Vagina (tissue), 2 donors: ENCODE measurements around the gene AP5B1. TPM values are rescaled to one million over a fixed set of nuclear protein-coding genes. Genes with fewer than 3 reads are reported as not detected.

Source experiments
- DNase-seq, 2 donors: peaks; one replicate each; pipeline ENCODE4 v3.0.0-alpha.2; 2017; ENCODE audit errors: extremely low spot score in 2 of 2
- H3K27ac ChIP-seq: fragments of 200-600 bp; sonication (generic); one replicate; pipeline ENCODE4 v1.5.1; 2019
- H3K27me3 ChIP-seq: fragments of 200-600 bp; sonication (generic); one replicate; pipeline ENCODE4 v1.5.1; 2019
- H3K36me3 ChIP-seq, 2 donors: fragments of 200-600 bp; sonication (generic); one replicate each; pipeline ENCODE4 v1.5.1; 2017 to 2019
- H3K4me1 ChIP-seq: fragments of 200-600 bp; sonication (generic); one replicate; pipeline ENCODE4 v1.5.1; 2019
- H3K4me3 ChIP-seq, 2 donors: fragments of 200-600 bp; sonication (generic); 1 replicate in 1 of 2; 2 replicates in 1 of 2; pipeline ENCODE4 v1.5.1; 2016 to 2019
- H3K9me3 ChIP-seq: fragments of 200-600 bp; sonication (generic); one replicate; pipeline ENCODE4 v1.5.1; 2019
- POLR2A ChIP-seq, 2 donors: fragments of 450-650 bp; IDR thresholded peaks; one replicate each; pipeline ENCODE4 v1.6.1; 2017; ENCODE audit warnings: antibody characterized with exemption in 2 of 2, mild to moderate bottlenecking in 2 of 2, moderate library complexity in 2 of 2
- POLR2AphosphoS5 ChIP-seq, 2 donors: sonication (generic); formaldehyde crosslinking; IDR thresholded peaks; one replicate each; pipeline ENCODE4 v1.9.0; 2017; ENCODE audit warnings: antibody characterized with exemption in 2 of 2, mild to moderate bottlenecking in 2 of 2, low read depth in 1 of 2; ENCODE audit not compliant: insufficient read depth in 1 of 2
- intact Hi-C: fragments of 100-400 bp; cut with DNase I; formaldehyde crosslinking; loops from one replicate; pipeline ENCODE4 v1.15.1; 2023
- total RNA-seq: library from RNA; depleted of rRNA; stranded (reverse); fragments of >200 nt; gene quantifications from one replicate; pipeline ENCODE4 v1.2.3, GENCODE V29; 2016
- TF ChIP-seq, protein P1 (sequence below), 3 experiments: fragments of 450-650 bp in 2 of 3; fragments of 200-600 bp in 1 of 3; sonication (generic) in 1 of 3; IDR thresholded peaks; one replicate each; pipeline ENCODE4 v1.5.1; 2017 to 2019; ENCODE audit warnings: antibody characterized with exemption in 3 of 3, mild to moderate bottlenecking in 2 of 3, moderate library complexity in 2 of 3

Gene AP5B1
- total RNA-seq, 1 donor from 2014 or later, result 16.5 TPM

DNA sequence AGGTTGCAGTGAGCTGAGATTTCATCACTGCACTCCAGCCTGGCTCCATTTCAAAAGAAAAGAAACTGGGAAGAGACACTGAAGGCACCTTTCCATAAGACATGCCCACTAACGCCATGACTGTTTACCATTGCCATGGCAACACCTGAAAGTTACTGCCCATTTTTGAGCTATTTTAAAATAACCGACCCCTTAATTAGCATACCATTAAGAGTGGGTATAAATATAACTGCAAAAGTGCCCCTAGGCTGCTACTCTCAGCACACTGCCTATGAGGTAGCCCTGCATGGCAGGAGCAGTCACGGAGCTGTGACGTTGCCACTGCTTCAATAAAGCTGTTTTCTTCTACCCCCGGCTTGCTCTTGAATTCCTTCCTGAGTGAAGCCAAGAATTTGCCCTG is 50.3 kb downstream of the AP5B1 start:
- no peak overlapping the region for H3K27ac ChIP-seq
- no peak for DNase-seq
- H3K4me1 ChIP-seq, result no peaks in the 10 kb centered on the region
- H3K9me3 ChIP-seq, result no peaks in the 10 kb centered on the region
- H3K27me3 ChIP-seq, result no peaks in the 10 kb centered on the region
- H3K4me3 ChIP-seq, result no peak overlapping the region
- TF ChIP-seq POLR2A (IDR thresholded peaks at IDR 0.05) (no peak), POLR2AphosphoS5 (IDR thresholded peaks at IDR 0.05; ENCODE audit: insufficient read depth in 1 of 2, low read depth in 1 of 2) (no peak)
- TF ChIP-seq, protein P1, sequence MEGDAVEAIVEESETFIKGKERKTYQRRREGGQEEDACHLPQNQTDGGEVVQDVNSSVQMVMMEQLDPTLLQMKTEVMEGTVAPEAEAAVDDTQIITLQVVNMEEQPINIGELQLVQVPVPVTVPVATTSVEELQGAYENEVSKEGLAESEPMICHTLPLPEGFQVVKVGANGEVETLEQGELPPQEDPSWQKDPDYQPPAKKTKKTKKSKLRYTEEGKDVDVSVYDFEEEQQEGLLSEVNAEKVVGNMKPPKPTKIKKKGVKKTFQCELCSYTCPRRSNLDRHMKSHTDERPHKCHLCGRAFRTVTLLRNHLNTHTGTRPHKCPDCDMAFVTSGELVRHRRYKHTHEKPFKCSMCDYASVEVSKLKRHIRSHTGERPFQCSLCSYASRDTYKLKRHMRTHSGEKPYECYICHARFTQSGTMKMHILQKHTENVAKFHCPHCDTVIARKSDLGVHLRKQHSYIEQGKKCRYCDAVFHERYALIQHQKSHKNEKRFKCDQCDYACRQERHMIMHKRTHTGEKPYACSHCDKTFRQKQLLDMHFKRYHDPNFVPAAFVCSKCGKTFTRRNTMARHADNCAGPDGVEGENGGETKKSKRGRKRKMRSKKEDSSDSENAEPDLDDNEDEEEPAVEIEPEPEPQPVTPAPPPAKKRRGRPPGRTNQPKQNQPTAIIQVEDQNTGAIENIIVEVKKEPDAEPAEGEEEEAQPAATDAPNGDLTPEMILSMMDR (IDR thresholded peaks at IDR 0.05), result no peak
- intact Hi-C loops, result no loop called here
- H3K36me3 ChIP-seq, result no peaks in the 10 kb centered on the region

DNA sequence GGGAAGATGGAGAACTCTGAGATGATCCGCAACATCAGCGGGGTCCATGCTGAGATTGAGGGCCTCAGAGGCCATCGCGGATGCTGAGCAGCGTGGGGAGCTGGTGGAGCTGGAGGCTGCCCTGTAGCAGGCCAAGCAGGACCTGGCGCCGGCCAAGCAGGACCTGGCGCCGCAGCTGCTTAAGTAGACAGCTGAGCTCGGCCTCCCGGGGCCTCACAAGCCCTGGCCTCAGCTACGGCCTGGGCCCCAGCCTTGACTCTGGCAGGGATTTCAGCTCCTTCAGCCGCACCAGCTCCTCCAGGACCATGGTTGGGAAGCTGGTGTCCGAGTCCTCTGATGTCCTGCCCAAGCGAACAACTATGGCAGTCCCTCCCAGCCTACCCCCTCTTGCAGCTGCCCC is 52.9 kb downstream of the AP5B1 start:
- Histone ChIP-seq H3K4me1 (no peaks in the 10 kb centered on the region), H3K36me3 (no peaks in the 10 kb centered on the region), H3K9me3 (no peaks in the 10 kb centered on the region), H3K27me3 (no peaks in the 10 kb centered on the region), H3K4me3 (no peak overlapping the region), H3K27ac (no peak overlapping the region)
- TF ChIP-seq POLR2A (IDR thresholded peaks at IDR 0.05) (no peak), POLR2AphosphoS5 (IDR thresholded peaks at IDR 0.05; ENCODE audit: insufficient read depth in 1 of 2, low read depth in 1 of 2) (no peak)
- TF ChIP-seq, protein P1 (IDR thresholded peaks at IDR 0.05), result no peak
- intact Hi-C loops, result no loop called here
- DNase-seq, result no peak

DNA sequence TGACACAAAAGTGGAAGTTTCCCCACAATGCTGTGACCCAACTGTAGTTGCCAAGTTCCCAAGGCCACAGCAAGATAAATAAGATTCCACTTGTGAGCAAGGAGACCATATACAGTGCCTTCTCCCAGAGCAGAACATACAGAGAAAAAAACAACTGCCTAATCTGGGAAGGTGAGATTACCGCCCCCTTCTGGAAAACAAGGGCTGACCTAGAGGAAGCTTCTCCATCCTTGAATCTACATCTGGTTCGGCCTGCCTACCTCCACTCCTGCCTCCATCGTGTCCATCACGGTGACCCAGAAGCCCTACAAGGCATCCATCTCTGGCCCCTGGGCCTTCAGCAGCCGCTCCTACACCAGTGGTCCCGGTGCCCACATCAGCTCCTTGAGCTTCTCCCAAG is 54.1 kb downstream of the AP5B1 start:
- Histone ChIP-seq H3K27me3 (no peaks in the 10 kb centered on the region), H3K27ac (no peak overlapping the region), H3K9me3 (no peaks in the 10 kb centered on the region), H3K4me3 (no peak overlapping the region), H3K36me3 (no peaks in the 10 kb centered on the region), H3K4me1 (no peaks in the 10 kb centered on the region)
- DNase-seq, result no peak
- no peak for TF ChIP-seq POLR2AphosphoS5 (IDR thresholded peaks at IDR 0.05; ENCODE audit: insufficient read depth in 1 of 2, low read depth in 1 of 2)
- TF ChIP-seq, protein P1 (IDR thresholded peaks at IDR 0.05), result no peak
- TF ChIP-seq POLR2A (IDR thresholded peaks at IDR 0.05), result no peak
- intact Hi-C loops, result no loop called here

Other genes with a start within 250 kb of the AP5B1 start
- 246 TPM for gene LTBP3, start 222.6 kb downstream of the AP5B1 start, total RNA-seq
- 68.5 TPM for gene ZNRD2, start 210.5 kb downstream of the AP5B1 start, total RNA-seq
- gene FAM89B, start 208.4 kb downstream of the AP5B1 start, total RNA-seq, result 62.4 TPM
- 123 TPM for gene EHBP1L1, start 204.9 kb downstream of the AP5B1 start, total RNA-seq
- 12.0 TPM for gene KCNK7, start 185.2 kb downstream of the AP5B1 start, total RNA-seq
- gene MAP3K11, start 166.8 kb downstream of the AP5B1 start, total RNA-seq, result 38.1 TPM
- gene PCNX3, start 165.2 kb downstream of the AP5B1 start, total RNA-seq, result 24.8 TPM
- 63.3 TPM for gene SIPA1, start 142.9 kb downstream of the AP5B1 start, total RNA-seq
- gene RELA, start 118.1 kb downstream of the AP5B1 start, total RNA-seq, result 59.2 TPM
- gene KAT5, start 68.7 kb downstream of the AP5B1 start, total RNA-seq, result 58.9 TPM
- gene RNASEH2C, start 60.2 kb downstream of the AP5B1 start, total RNA-seq, result 66.8 TPM
- 17.4 TPM for gene OVOL1, start 6.1 kb upstream of the AP5B1 start, total RNA-seq
- gene SNX32, start 53.0 kb upstream of the AP5B1 start, total RNA-seq, result 1.5 TPM
- gene CFL1, start 77.2 kb upstream of the AP5B1 start, total RNA-seq, result 589 TPM
- 48.9 TPM for gene MUS81, start 79.5 kb upstream of the AP5B1 start, total RNA-seq
- 57.9 TPM for gene EFEMP2, start 91.8 kb upstream of the AP5B1 start, total RNA-seq
- 0.74 TPM for gene CTSW, start 98.9 kb upstream of the AP5B1 start, total RNA-seq
- 78.6 TPM for gene FIBP, start 107.5 kb upstream of the AP5B1 start, total RNA-seq
- gene CCDC85B, start 109.7 kb upstream of the AP5B1 start, total RNA-seq, result 76.4 TPM
- gene FOSL1, start 119.4 kb upstream of the AP5B1 start, total RNA-seq, result 20.9 TPM
- 21.1 TPM for gene C11orf68, start 138.1 kb upstream of the AP5B1 start, total RNA-seq
- gene DRAP1, start 138.4 kb upstream of the AP5B1 start, total RNA-seq, result 59.2 TPM
- not detected for gene TSGA10IP, start 164.5 kb upstream of the AP5B1 start, total RNA-seq
- 26.0 TPM for gene SART1, start 180.8 kb upstream of the AP5B1 start, total RNA-seq
- gene EIF1AD, start 221.2 kb upstream of the AP5B1 start, total RNA-seq, result 50.6 TPM
- gene BANF1, start 221.5 kb upstream of the AP5B1 start, total RNA-seq, result 54.5 TPM
- gene CST6, start 231.0 kb upstream of the AP5B1 start, total RNA-seq, result 5.6 TPM
- gene CATSPER1, start 245.5 kb upstream of the AP5B1 start, total RNA-seq, result not detected